ENCODE results near the gene PHACTR4. TPM values are rescaled to one million over a fixed set of nuclear protein-coding genes. Genes with fewer than 3 reads are reported as not detected.

Gene PHACTR4
- total and polyA plus RNA-seq, 2 of the 8 experiments (the other 6 are each of a cell fraction or from before 2014, with no cell fraction given): 23.7 to 57.8 TPM

- peak; percentile 16; the same call in 1 of the 2 replicates for TF ChIP-seq GTF2F1 (IDR thresholded peaks at IDR 0.05; ENCODE audit: borderline replicate concordance, low read depth, low read length)
- peak; percentile 73 to 91 (median 88) for TF ChIP-seq CTCF (IDR thresholded peaks at IDR 0.05; ENCODE audit: control extremely low read depth in 1 of 3, insufficient read depth in 1 of 3, low read depth in 1 of 3, low read length in 3 of 3)
- TF ChIP-seq, protein P1, sequence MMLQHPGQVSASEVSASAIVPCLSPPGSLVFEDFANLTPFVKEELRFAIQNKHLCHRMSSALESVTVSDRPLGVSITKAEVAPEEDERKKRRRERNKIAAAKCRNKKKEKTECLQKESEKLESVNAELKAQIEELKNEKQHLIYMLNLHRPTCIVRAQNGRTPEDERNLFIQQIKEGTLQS (IDR thresholded peaks at IDR 0.05; ENCODE audit: insufficient read depth, low read depth, low read length): 0 out of 2 replicates have a peak, but pooled peaks have one; percentile 11
- TF ChIP-seq PHF8 (conservative IDR thresholded peaks at IDR 0.05; ENCODE audit: low read depth, low read length): peak; percentile 97
- TF ChIP-seq NRF1 (IDR thresholded peaks at IDR 0.05; ENCODE audit: low read depth, low read length): peak; percentile 83
- 0 out of 2 replicates have a peak, but pooled peaks have one; percentile 16 for TF ChIP-seq USF2 (IDR thresholded peaks at IDR 0.05; ENCODE audit: low read length)
- peak; percentile 75 to 87 for TF ChIP-seq RAD21 (IDR thresholded peaks at IDR 0.05 in 1 of 2, conservative IDR thresholded peaks at IDR 0.05 in 1 of 2; ENCODE audit: low read depth in 2 of 2, low read length in 2 of 2)
- peak; percentile 55; the same call in 1 of the 2 replicates for TF ChIP-seq SP4 (IDR thresholded peaks at IDR 0.05; ENCODE audit: low read length)
- peak; percentile 82 to 84; a peak in 2 of 3 replicates for TF ChIP-seq POLR2A (IDR thresholded peaks at IDR 0.05; ENCODE audit: control extremely low read depth in 1 of 2, low read depth in 2 of 2, low read length in 2 of 2)
- TF ChIP-seq, protein P2, sequence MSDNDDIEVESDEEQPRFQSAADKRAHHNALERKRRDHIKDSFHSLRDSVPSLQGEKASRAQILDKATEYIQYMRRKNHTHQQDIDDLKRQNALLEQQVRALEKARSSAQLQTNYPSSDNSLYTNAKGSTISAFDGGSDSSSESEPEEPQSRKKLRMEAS (IDR thresholded peaks at IDR 0.05): peak; percentile 89
- TF ChIP-seq EGR1 (IDR thresholded peaks at IDR 0.05; ENCODE audit: borderline replicate concordance, low read depth, low read length): peak; percentile 51; the same call in 1 of the 2 replicates
- no peak for TF ChIP-seq YY1 (IDR thresholded peaks at IDR 0.05; ENCODE audit: low read depth, low read length)
- 0 out of 4 replicates have a peak, but pooled peaks of 1 of the 2 experiments have one; percentile 45 for TF ChIP-seq HDAC2 (IDR thresholded peaks at IDR 0.05; ENCODE audit: borderline replicate concordance in 1 of 2, low read depth in 2 of 2, low read length in 2 of 2)
- TF ChIP-seq RBBP5 (IDR thresholded peaks at IDR 0.05; ENCODE audit: borderline replicate concordance, low read depth, low read length): peak; percentile 44; the same call in 1 of the 2 replicates
- TF ChIP-seq RFX5 (IDR thresholded peaks at IDR 0.05; ENCODE audit: borderline replicate concordance, low read depth, low read length): no peak
- peak; percentile 91 for TF ChIP-seq TAF1 (IDR thresholded peaks at IDR 0.05; ENCODE audit: low read depth, low read length)
- TF ChIP-seq POLR2AphosphoS5 (IDR thresholded peaks at IDR 0.05; ENCODE audit: low read depth, low read length): peak; percentile 82
- peak in 1 of 2 experiments; percentile 43; a peak in 1 of 3 replicates for TF ChIP-seq EP300 (IDR thresholded peaks at IDR 0.05; ENCODE audit: borderline replicate concordance in 1 of 2, low read depth in 2 of 2, low read length in 2 of 2)
Observed at GRCh38 chr1:28518000-28518744, 148.6 kb downstream of the PHACTR4 start (continued).

Measured in H1 (cell line).